ENCODE measurements around the gene SPATA19. TPM values are rescaled to one million over a fixed set of nuclear protein-coding genes. Genes with fewer than 3 reads are reported as not detected.

Gene SPATA19
- total RNA-seq, 4 donors from 2014 or later: 0.94 TPM; not detected in 3

- intact Hi-C loops (cut with DNase I): no loop called here
- Histone ChIP-seq H3K36me3 (no peaks in the 10 kb centered on the region), H3K27ac (no peak overlapping the region), H3K9me3 (no peaks in the 10 kb centered on the region), H3K4me3 (replicated peaks in 1 of 3) (no peak overlapping the region), H3K4me1 (no peaks in the 10 kb centered on the region), H3K27me3 (no peaks in the 10 kb centered on the region)
- 49 to 53% methylated on average over 10 of the region's 10 CpGs for WGBS, 2 donors
- TF ChIP-seq, protein P1, sequence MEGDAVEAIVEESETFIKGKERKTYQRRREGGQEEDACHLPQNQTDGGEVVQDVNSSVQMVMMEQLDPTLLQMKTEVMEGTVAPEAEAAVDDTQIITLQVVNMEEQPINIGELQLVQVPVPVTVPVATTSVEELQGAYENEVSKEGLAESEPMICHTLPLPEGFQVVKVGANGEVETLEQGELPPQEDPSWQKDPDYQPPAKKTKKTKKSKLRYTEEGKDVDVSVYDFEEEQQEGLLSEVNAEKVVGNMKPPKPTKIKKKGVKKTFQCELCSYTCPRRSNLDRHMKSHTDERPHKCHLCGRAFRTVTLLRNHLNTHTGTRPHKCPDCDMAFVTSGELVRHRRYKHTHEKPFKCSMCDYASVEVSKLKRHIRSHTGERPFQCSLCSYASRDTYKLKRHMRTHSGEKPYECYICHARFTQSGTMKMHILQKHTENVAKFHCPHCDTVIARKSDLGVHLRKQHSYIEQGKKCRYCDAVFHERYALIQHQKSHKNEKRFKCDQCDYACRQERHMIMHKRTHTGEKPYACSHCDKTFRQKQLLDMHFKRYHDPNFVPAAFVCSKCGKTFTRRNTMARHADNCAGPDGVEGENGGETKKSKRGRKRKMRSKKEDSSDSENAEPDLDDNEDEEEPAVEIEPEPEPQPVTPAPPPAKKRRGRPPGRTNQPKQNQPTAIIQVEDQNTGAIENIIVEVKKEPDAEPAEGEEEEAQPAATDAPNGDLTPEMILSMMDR (IDR thresholded peaks at IDR 0.05): no peak
- TF ChIP-seq POLR2A (IDR thresholded peaks at IDR 0.05): no peak
- no peak for DNase-seq
Measured at GRCh38 chr11:133811850-133812685, 33.2 kb downstream of the SPATA19 start.

GRCh38 chr11:133810766-133811165, 34.5 kb downstream of the SPATA19 start:
- no peaks in the 10 kb centered on the region for H3K27me3 ChIP-seq
- intact Hi-C loops (cut with DNase I): no loop called here

DNA sequence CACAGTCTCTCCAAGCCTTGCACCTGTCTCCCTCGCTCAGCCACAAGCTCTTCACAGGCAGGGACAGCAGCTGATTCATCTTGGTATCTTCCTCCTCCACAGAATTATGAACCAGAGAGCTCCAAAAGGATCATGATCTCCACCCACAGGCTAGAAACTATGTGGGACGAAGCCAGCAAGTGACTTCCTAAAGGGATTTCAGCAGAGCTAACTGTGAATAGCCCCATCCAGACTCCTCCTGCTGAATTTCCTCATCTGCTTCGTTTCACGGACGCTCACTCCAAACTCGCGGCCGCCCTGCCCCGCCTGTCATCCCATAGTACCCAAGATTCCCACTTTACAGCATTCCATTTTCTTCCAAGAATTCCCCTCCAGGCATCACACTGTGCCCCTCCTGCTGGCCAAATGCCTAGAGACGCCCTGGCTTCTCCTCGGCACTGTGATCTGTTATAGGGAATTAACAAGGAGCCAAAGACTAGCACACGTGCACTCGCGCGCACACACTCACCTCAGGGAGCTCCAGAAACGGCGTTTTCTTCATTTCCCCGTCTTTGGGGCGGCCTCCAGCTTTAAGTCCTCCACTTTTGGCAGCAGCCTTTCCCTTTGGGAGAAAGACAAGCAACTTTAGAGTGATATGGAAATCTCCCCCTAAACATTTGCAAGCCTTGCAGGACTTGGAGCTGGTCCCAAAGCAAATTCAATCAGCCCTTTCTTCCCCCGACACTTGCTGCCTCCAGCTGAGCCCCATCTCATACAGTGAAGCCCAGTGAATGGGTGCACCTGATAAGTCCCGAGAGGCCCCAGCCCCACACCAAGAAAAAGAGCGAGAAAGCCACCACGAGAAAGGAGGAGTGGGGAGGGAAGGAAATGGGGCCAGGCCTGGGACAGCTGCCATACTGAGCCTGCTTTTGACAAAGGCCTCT, 35.5 kb downstream of the SPATA19 start:
- Histone ChIP-seq H3K27me3 (no peaks in the 10 kb centered on the region), H3K27ac (no peak overlapping the region), H3K4me1 (no peaks in the 10 kb centered on the region), H3K36me3 (no peaks in the 10 kb centered on the region), H3K4me3 (replicated peaks in 1 of 3) (no peak overlapping the region), H3K9me3 (no peaks in the 10 kb centered on the region)
- WGBS, 2 donors: 43 to 45% methylated on average over 23 of the region's 23 CpGs
- no peak for TF ChIP-seq POLR2A (IDR thresholded peaks at IDR 0.05)
- TF ChIP-seq, protein P1 (IDR thresholded peaks at IDR 0.05): no peak
- no peak for DNase-seq
- intact Hi-C loops (cut with DNase I): no loop called here

More at GRCh38 chr11:133810766-133811165, 34.5 kb downstream of the SPATA19 start:
- H3K4me1 ChIP-seq: no peaks in the 10 kb centered on the region
- no peak overlapping the region for H3K4me3 ChIP-seq (replicated peaks in 1 of 3)
- no peak overlapping the region for H3K27ac ChIP-seq
- TF ChIP-seq, protein P1 (IDR thresholded peaks at IDR 0.05): no peak
- TF ChIP-seq POLR2A (IDR thresholded peaks at IDR 0.05): no peak
- no peak for DNase-seq
- no peaks in the 10 kb centered on the region for H3K9me3 ChIP-seq
- no peaks in the 10 kb centered on the region for H3K36me3 ChIP-seq
- WGBS, 2 donors: 81 to 88% methylated on average over 7 of the region's 7 CpGs

GRCh38 chr11:133808393-133809140, 36.7 kb downstream of the SPATA19 start:
- Histone ChIP-seq H3K4me3 (replicated peaks in 1 of 3) (no peak overlapping the region), H3K9me3 (no peaks in the 10 kb centered on the region), H3K4me1 (no peaks in the 10 kb centered on the region), H3K36me3 (no peaks in the 10 kb centered on the region), H3K27ac (no peak overlapping the region), H3K27me3 (no peaks in the 10 kb centered on the region)
- WGBS, 2 donors: 53 to 57% methylated on average over 13 of the region's 13 CpGs
- intact Hi-C loops (cut with DNase I): no loop called here
- TF ChIP-seq, protein P1 (IDR thresholded peaks at IDR 0.05): no peak
- no peak for DNase-seq
